ENCODE results near the gene ERCC8. TPM values are rescaled to one million over a fixed set of nuclear protein-coding genes. Genes with fewer than 3 reads are reported as not detected.
A peak's percentile ranks its signal among the peaks of the same experiment; 100 is the strongest.

The ERCC8 gene
- total RNA-seq, 1 experiment from 2014 or later, result 25.6 TPM

DNA sequence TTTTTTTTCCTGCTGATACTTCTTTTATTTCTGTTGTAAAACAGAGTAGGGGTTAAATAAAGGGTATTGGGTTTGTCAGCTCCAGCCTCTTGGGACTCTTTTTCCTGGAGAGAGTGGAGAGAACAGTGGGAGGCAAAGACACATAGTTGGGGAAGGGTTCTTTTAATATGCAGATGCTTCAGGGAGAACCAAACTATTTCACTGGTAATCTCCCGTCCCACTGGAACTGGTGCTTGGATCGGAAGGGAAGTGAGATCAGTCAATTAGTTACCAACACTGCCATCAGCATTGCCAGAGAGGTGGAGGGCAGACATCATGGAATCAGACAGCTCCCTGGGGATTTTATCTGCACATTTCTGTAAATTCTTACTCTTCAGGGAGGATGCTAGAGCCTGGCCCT lies 53.2 kb downstream of the ERCC8 start:
- peak; percentile 31 for DNase-seq (ENCODE audit: low spot score)
- CTCF ChIA-PET, result no interaction called here
- no peaks in the 10 kb centered on the region for H3K27me3 ChIP-seq (replicated peaks; ENCODE audit: insufficient read depth, low read depth, low read length, poor library complexity)
- H3K9me3 ChIP-seq (ENCODE audit: low read depth, low read length, poor library complexity, severe bottlenecking), result no peaks in the 10 kb centered on the region
- no TSS peak for BruUV-seq (replicated peaks)
- H3K27ac ChIP-seq (ENCODE audit: low read depth, low read length, poor library complexity, severe bottlenecking), result no peak overlapping the region
- intact Hi-C loops (cut with micrococcal nuclease; ENCODE audit: unreplicated experiment), result no loop called here
- H3K4me1 ChIP-seq (ENCODE audit: insufficient read depth, low read length, poor library complexity, severe bottlenecking), result no peaks in the 10 kb centered on the region
- no peak for TF ChIP-seq EZH2 (IDR thresholded peaks at IDR 0.05; ENCODE audit: borderline replicate concordance, low read depth, low read length, poor library complexity, severe bottlenecking)
- TF ChIP-seq, protein P1, sequence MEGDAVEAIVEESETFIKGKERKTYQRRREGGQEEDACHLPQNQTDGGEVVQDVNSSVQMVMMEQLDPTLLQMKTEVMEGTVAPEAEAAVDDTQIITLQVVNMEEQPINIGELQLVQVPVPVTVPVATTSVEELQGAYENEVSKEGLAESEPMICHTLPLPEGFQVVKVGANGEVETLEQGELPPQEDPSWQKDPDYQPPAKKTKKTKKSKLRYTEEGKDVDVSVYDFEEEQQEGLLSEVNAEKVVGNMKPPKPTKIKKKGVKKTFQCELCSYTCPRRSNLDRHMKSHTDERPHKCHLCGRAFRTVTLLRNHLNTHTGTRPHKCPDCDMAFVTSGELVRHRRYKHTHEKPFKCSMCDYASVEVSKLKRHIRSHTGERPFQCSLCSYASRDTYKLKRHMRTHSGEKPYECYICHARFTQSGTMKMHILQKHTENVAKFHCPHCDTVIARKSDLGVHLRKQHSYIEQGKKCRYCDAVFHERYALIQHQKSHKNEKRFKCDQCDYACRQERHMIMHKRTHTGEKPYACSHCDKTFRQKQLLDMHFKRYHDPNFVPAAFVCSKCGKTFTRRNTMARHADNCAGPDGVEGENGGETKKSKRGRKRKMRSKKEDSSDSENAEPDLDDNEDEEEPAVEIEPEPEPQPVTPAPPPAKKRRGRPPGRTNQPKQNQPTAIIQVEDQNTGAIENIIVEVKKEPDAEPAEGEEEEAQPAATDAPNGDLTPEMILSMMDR (conservative IDR thresholded peaks at IDR 0.05; ENCODE audit: low read depth, low read length), result no peak
- POLR2A ChIA-PET (ENCODE audit: low non-redundant PET), result no interaction called here
- H3K4me3 ChIP-seq (ENCODE audit: low read depth, low read length, poor library complexity, severe bottlenecking), result no peak overlapping the region
- no peaks in the 10 kb centered on the region for H3K36me3 ChIP-seq (ENCODE audit: insufficient read depth, low read length, poor library complexity, severe bottlenecking)

DNA sequence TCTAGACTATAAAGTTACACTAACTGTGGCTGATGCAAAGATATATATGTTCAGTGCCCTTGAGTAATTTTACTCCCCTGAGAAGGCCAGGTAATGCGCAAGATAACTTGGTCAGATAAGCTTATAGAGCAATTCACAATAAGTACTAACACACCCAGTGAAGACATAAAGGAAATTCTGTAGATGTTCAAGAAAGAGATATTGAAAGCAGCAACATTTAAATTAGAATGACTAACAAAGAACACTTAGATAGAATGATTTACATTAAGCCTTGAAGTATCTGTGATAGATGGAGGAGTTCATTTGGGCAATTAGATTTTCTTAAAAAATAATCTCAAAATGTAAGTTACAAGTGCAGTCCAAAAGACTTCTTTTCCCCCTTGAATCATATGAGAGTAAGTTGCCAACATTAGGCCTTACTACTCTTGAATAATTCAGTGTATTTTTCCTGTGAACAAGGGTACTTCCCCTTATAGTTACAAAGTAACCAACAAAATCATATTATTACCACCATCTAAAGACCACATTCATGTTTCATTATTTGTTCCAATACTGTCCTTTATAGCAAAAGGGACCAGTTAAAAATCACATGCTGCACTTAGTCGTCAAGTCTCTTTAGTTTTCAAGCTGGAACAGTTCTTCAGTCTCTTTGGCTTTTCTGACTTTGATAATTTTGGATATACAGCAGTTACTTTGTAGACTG lies 56.4 kb downstream of the ERCC8 start:
- ChIA-PET POLR2A (ENCODE audit: low non-redundant PET) (no interaction called here), CTCF (no interaction called here)
- Histone ChIP-seq H3K4me3 (ENCODE audit: low read depth, low read length, poor library complexity, severe bottlenecking) (no peak overlapping the region), H3K4me1 (ENCODE audit: insufficient read depth, low read length, poor library complexity, severe bottlenecking) (no peaks in the 10 kb centered on the region), H3K36me3 (ENCODE audit: insufficient read depth, low read length, poor library complexity, severe bottlenecking) (no peaks in the 10 kb centered on the region), H3K9me3 (ENCODE audit: low read depth, low read length, poor library complexity, severe bottlenecking) (no peaks in the 10 kb centered on the region), H3K27me3 (replicated peaks; ENCODE audit: insufficient read depth, low read depth, low read length, poor library complexity) (no peaks in the 10 kb centered on the region), H3K27ac (ENCODE audit: low read depth, low read length, poor library complexity, severe bottlenecking) (no peak overlapping the region)
- intact Hi-C loops (cut with micrococcal nuclease; ENCODE audit: unreplicated experiment), result no loop called here
- no TSS peak for BruUV-seq (replicated peaks)
- no peak for DNase-seq (ENCODE audit: low spot score)
- TF ChIP-seq, protein P1 (conservative IDR thresholded peaks at IDR 0.05; ENCODE audit: low read depth, low read length), result no peak
- TF ChIP-seq EZH2 (IDR thresholded peaks at IDR 0.05; ENCODE audit: borderline replicate concordance, low read depth, low read length, poor library complexity, severe bottlenecking), result no peak

GRCh38 chr5:60887746-60888145 lies 57.1 kb downstream of the ERCC8 start:
- no peaks in the 10 kb centered on the region for H3K4me1 ChIP-seq (ENCODE audit: insufficient read depth, low read length, poor library complexity, severe bottlenecking)
- TF ChIP-seq, protein P1 (conservative IDR thresholded peaks at IDR 0.05; ENCODE audit: low read depth, low read length), result no peak
- TF ChIP-seq EZH2 (IDR thresholded peaks at IDR 0.05; ENCODE audit: borderline replicate concordance, low read depth, low read length, poor library complexity, severe bottlenecking), result no peak
- no peaks in the 10 kb centered on the region for H3K36me3 ChIP-seq (ENCODE audit: insufficient read depth, low read length, poor library complexity, severe bottlenecking)
- H3K27me3 ChIP-seq (replicated peaks; ENCODE audit: insufficient read depth, low read depth, low read length, poor library complexity), result no peaks in the 10 kb centered on the region
- no peaks in the 10 kb centered on the region for H3K9me3 ChIP-seq (ENCODE audit: low read depth, low read length, poor library complexity, severe bottlenecking)
- intact Hi-C loops (cut with micrococcal nuclease; ENCODE audit: unreplicated experiment), result no loop called here
- no peak for DNase-seq (ENCODE audit: low spot score)
- ChIA-PET POLR2A (ENCODE audit: low non-redundant PET) (no interaction called here), CTCF (no interaction called here)
- H3K27ac ChIP-seq (ENCODE audit: low read depth, low read length, poor library complexity, severe bottlenecking), result no peak overlapping the region
- no peak overlapping the region for H3K4me3 ChIP-seq (ENCODE audit: low read depth, low read length, poor library complexity, severe bottlenecking)
- BruUV-seq (replicated peaks), result no TSS peak
